Natural killer cell (primary cell): ENCODE measurements around the gene SPOCD1. TPM values are rescaled to one million over a fixed set of nuclear protein-coding genes. Genes with fewer than 3 reads are reported as not detected.

Experiments used
- ATAC-seq, 3 donors: fragments of 150-1000 bp in 2 of 3; fragments of 200-7000 bp in 1 of 3; cut with Tn5 transposase; 1 replicate in 1 of 3; 2 replicates in 2 of 3; pipeline ENCODE4 v1.10.0; 2021; ENCODE audit warnings: mild to moderate bottlenecking in 2 of 3, moderate library complexity in 2 of 3
- DNase-seq, 2 donors: peaks; one replicate each; pipeline versions ENCODE4 v3.0.0 to v3.0.0-alpha.2; 2013 to 2021; ENCODE audit warnings: mixed read lengths in 1 of 2
- H3K27ac ChIP-seq: one replicate; pipeline ENCODE4 v1.5.1; 2013; ENCODE audit warnings: mild to moderate bottlenecking, low read length
- H3K27me3 ChIP-seq: one replicate; pipeline ENCODE4 v1.6.1; 2013; ENCODE audit warnings: low read length; ENCODE audit not compliant: control insufficient read depth, insufficient read depth
- H3K36me3 ChIP-seq: one replicate; pipeline ENCODE4 v1.6.1; 2013; ENCODE audit warnings: low read length; ENCODE audit not compliant: control insufficient read depth, insufficient read depth
- H3K4me1 ChIP-seq: one replicate; pipeline ENCODE4 v1.6.1; 2013; ENCODE audit warnings: low read length; ENCODE audit not compliant: control insufficient read depth, insufficient read depth
- H3K4me3 ChIP-seq: one replicate; pipeline ENCODE4 v1.5.1; 2013; ENCODE audit warnings: low read length
- H3K9me3 ChIP-seq: one replicate; pipeline ENCODE4 v1.6.1; 2013; ENCODE audit warnings: low read length; ENCODE audit not compliant: control insufficient read depth, insufficient read depth
- H3K27ac Mint-ChIP-seq, 2 donors: one replicate each; pipeline ENCODE4 v1.8.0; 2022; ENCODE audit warnings: mild to moderate bottlenecking in 2 of 2, mixed read lengths in 2 of 2, moderate library complexity in 1 of 2
- H3K27me3 Mint-ChIP-seq, 2 donors: one replicate each; pipeline ENCODE4 v1.8.0; 2022; ENCODE audit warnings: low read depth in 2 of 2, mixed read lengths in 2 of 2
- H3K36me3 Mint-ChIP-seq: one replicate; pipeline ENCODE4 v1.8.0; 2022; ENCODE audit warnings: mixed read lengths
- H3K4me1 Mint-ChIP-seq, 2 donors: one replicate each; pipeline ENCODE4 v1.8.0; 2022; ENCODE audit warnings: mixed read lengths in 2 of 2
- H3K4me3 Mint-ChIP-seq: one replicate; pipeline ENCODE4 v1.8.0; 2022; ENCODE audit warnings: mild to moderate bottlenecking, moderate library complexity, mixed read lengths
- H3K9me3 Mint-ChIP-seq, 2 donors: one replicate each; pipeline ENCODE4 v1.8.0; 2022; ENCODE audit warnings: mixed read lengths in 2 of 2
- CTCF ChIP-seq: fragments of 200-600 bp; IDR thresholded peaks from one replicate; pipeline ENCODE4 v1.8.0; 2022; ENCODE audit warnings: antibody characterized with exemption
- WGBS: methylation state at CpG from one replicate; pipeline ENCODE4 v1.1.7; 2013; ENCODE audit warnings: missing lambda C conversion rate; ENCODE audit not compliant: insufficient coverage; 5-methylcytosine and 5-hydroxymethylcytosine counted together
- intact Hi-C: fragments of 100-400 bp; cut with micrococcal nuclease; formaldehyde crosslinking; loops from one replicate; pipeline ENCODE4 v1.14.2; 2022
- total RNA-seq, 4 donors: library from RNA; stranded (reverse); fragments of 120-200 nt in 1 of 4; gene quantifications; one replicate each; pipeline versions ENCODE4 v1.2.3 to v1.2.4, GENCODE V29; 2013 to 2022

Gene SPOCD1
- total RNA-seq, 3 donors from 2014 or later (not counting 1 experiment from before 2014, with no cell fraction given), result 0.54 to 0.68 TPM; not detected in 1

GRCh38 chr1:31749785-31750735, 65.8 kb downstream of the SPOCD1 start:
- Mint-ChIP-seq H3K4me3 (peak overlapping the region; percentile 76), H3K27me3 (no peaks in the 10 kb centered on the region), H3K4me1 (peaks cover 82 to 95% of the 10 kb centered on the region in 2 donors), H3K36me3 (no peaks in the 10 kb centered on the region), H3K27ac (peak overlapping the region; percentile 86 to 94), H3K9me3 (no peaks in the 10 kb centered on the region)
- no peak for ATAC-seq
- H3K27me3 ChIP-seq, result no peaks in the 10 kb centered on the region
- no peaks in the 10 kb centered on the region for H3K9me3 ChIP-seq
- peak overlapping the region; percentile 64 for H3K27ac ChIP-seq
- H3K4me3 ChIP-seq, result no peak overlapping the region
- TF ChIP-seq CTCF, result no peak
- WGBS, result 55% methylated on average over 7 of the region's 7 CpGs
- intact Hi-C loops, result loop anchor here (5.0 kb wide), 2 partner anchors 37 to 88 kb away; no protein-coding TSS in a partner anchor
- no peak for DNase-seq
- H3K4me1 ChIP-seq, result peaks cover 80% of the 10 kb centered on the region
- H3K36me3 ChIP-seq, result no peaks in the 10 kb centered on the region

GRCh38 chr1:31748365-31748764, 67.5 kb downstream of the SPOCD1 start:
- Mint-ChIP-seq H3K36me3 (no peaks in the 10 kb centered on the region), H3K4me3 (peak overlapping the region; percentile 76), H3K9me3 (no peaks in the 10 kb centered on the region), H3K27ac (peak overlapping the region; percentile 86 to 89), H3K4me1 (peaks cover 78 to 86% of the 10 kb centered on the region in 2 donors), H3K27me3 (no peaks in the 10 kb centered on the region)
- 83% methylated on average over 4 of the region's 4 CpGs for WGBS
- Histone ChIP-seq H3K9me3 (no peaks in the 10 kb centered on the region), H3K36me3 (no peaks in the 10 kb centered on the region), H3K27me3 (no peaks in the 10 kb centered on the region), H3K27ac (no peak overlapping the region), H3K4me3 (no peak overlapping the region), H3K4me1 (peaks cover 85% of the 10 kb centered on the region)
- DNase-seq (no peak), ATAC-seq (no peak)
- TF ChIP-seq CTCF, result no peak
- intact Hi-C loops, result loop anchor here (5.0 kb wide), 1 partner anchor 86 kb away; no protein-coding TSS in a partner anchor

GRCh38 chr1:31747304-31747703, 68.5 kb downstream of the SPOCD1 start:
- peak overlapping the region; percentile 85 for H3K4me3 Mint-ChIP-seq
- no peak overlapping the region for H3K4me3 ChIP-seq
- DNase-seq, result no peak
- no peaks in the 10 kb centered on the region for H3K36me3 Mint-ChIP-seq
- no peak overlapping the region for H3K27ac ChIP-seq
- no peak for ATAC-seq
- H3K4me1 Mint-ChIP-seq, result peaks cover 68 to 76% of the 10 kb centered on the region in 2 donors
- no peaks in the 10 kb centered on the region for H3K9me3 ChIP-seq
- peaks cover 79% of the 10 kb centered on the region for H3K4me1 ChIP-seq
- no peaks in the 10 kb centered on the region for H3K27me3 ChIP-seq
- intact Hi-C loops, result loop anchor here (5.0 kb wide), 1 partner anchor 85 kb away; no protein-coding TSS in a partner anchor
- no peak for TF ChIP-seq CTCF
- H3K9me3 Mint-ChIP-seq, result no peaks in the 10 kb centered on the region
- H3K27ac Mint-ChIP-seq, result peak overlapping the region; percentile 71 to 89
- H3K27me3 Mint-ChIP-seq, result no peaks in the 10 kb centered on the region
- no peaks in the 10 kb centered on the region for H3K36me3 ChIP-seq
- 94% methylated on average over 1 of the region's 1 CpG for WGBS
